Loucy (cell line): Measurements from ENCODE around the gene ORC4.
A peak's percentile ranks its signal among the peaks of the same experiment; 100 is the strongest.

ENCODE experiments used
- H2AFZ ChIP-seq: fragments of 200-600 bp; sonication (generic); 2 replicates; pipeline ENCODE4 v1.6.0; 2016; ENCODE audit warnings: antibody characterized with exemption, mild to moderate bottlenecking, low read length, moderate library complexity
- H3F3A ChIP-seq: fragments of 200-600 bp; 2 replicates; pipeline ENCODE4 v1.6.0; 2016; ENCODE audit warnings: antibody characterized with exemption, low read depth, mild to moderate bottlenecking
- H3K27me3 ChIP-seq: fragments of 200-600 bp; sonication (generic); 2 replicates; pipeline ENCODE4 v1.6.1; 2014; ENCODE audit warnings: low read length, mild to moderate bottlenecking; ENCODE audit not compliant: insufficient read depth, poor library complexity, severe bottlenecking
- H3K36me3 ChIP-seq: fragments of 200-600 bp; sonication (generic); 2 replicates; pipeline ENCODE4 v1.6.1; 2016; ENCODE audit warnings: low read length; ENCODE audit not compliant: insufficient read depth
- H3K4me1 ChIP-seq: fragments of 200-600 bp; sonication (generic); 2 replicates; pipeline ENCODE4 v1.5.1; 2014; ENCODE audit warnings: low read length, mild to moderate bottlenecking; ENCODE audit not compliant: insufficient read depth, poor library complexity, severe bottlenecking
- H3K4me2 ChIP-seq: fragments of 200-600 bp; sonication (generic); 2 replicates; pipeline ENCODE4 v1.6.0; 2014; ENCODE audit warnings: antibody characterized with exemption, low read length, low read depth, mild to moderate bottlenecking; ENCODE audit not compliant: poor library complexity, severe bottlenecking
- H3K4me3 ChIP-seq: fragments of 200-600 bp; sonication (generic); 2 replicates; pipeline ENCODE4 v1.5.1; 2014; ENCODE audit warnings: low read length, mild to moderate bottlenecking, mixed read lengths; ENCODE audit not compliant: poor library complexity, severe bottlenecking
- H3K79me2 ChIP-seq: fragments of 200-600 bp; sonication (generic); 2 replicates; pipeline ENCODE4 v1.6.1; 2014; ENCODE audit warnings: low read length; ENCODE audit not compliant: insufficient read depth
- H3K9ac ChIP-seq: fragments of 200-600 bp; sonication (generic); 2 replicates; pipeline ENCODE4 v1.6.0; 2014; ENCODE audit warnings: mild to moderate bottlenecking, low read depth, low read length, moderate library complexity; ENCODE audit not compliant: poor library complexity, severe bottlenecking
- H3K9me2 ChIP-seq: fragments of 200-600 bp; sonication (generic); replicated peaks from 2 replicates; pipeline ENCODE4 v1.6.1; 2016; ENCODE audit warnings: low read depth, low read length, mixed read lengths
- H3K9me3 ChIP-seq: fragments of 200-600 bp; sonication (generic); 2 replicates; pipeline ENCODE4 v1.6.1; 2014; ENCODE audit warnings: mild to moderate bottlenecking, antibody characterized with exemption, low read length, low read depth; ENCODE audit not compliant: insufficient read depth
- H4K20me1 ChIP-seq: fragments of 200-600 bp; sonication (generic); 2 replicates; pipeline ENCODE4 v1.6.0; 2014; ENCODE audit warnings: antibody characterized with exemption, low read length, mild to moderate bottlenecking; ENCODE audit not compliant: insufficient read depth, poor library complexity, severe bottlenecking
- CTCF ChIP-seq: fragments of 200-600 bp; sonication (generic); conservative IDR thresholded peaks from 2 replicates; pipeline ENCODE4 v1.5.1; 2014; ENCODE audit warnings: mild to moderate bottlenecking, antibody characterized with exemption, low read length
- EZH2phosphoT487 ChIP-seq: fragments of 200-600 bp; IDR thresholded peaks from 2 replicates; pipeline ENCODE4 v1.6.1; 2018; ENCODE audit warnings: antibody characterized with exemption, mild to moderate bottlenecking, moderate library complexity, borderline replicate concordance

The ORC4 gene

GRCh38 chr2:148020111-148021058 is at the start of gene ORC4:
TSS of gene ORC4 (minus strand) at chr2:148020737. CDS start at chr2:147975958, 44,779 bp downstream.
- Histone ChIP-seq H4K20me1 (peaks cover 60% of the 10 kb centered on the region), H2AFZ (peak within 1 kb of the TSS; percentile 78), H3K27me3 (no peaks in the 10 kb centered on the region), H3K79me2 (peaks cover 87% of the 10 kb centered on the region), H3F3A (peaks cover 5% of the 10 kb centered on the region; the same call in 1 of the 2 replicates), H3K36me3 (no peaks in the 10 kb centered on the region), H3K4me1 (peaks cover 61% of the 10 kb centered on the region), H3K9ac (peak within 1 kb of the TSS; percentile 90), H3K4me2 (peak within 1 kb of the TSS; percentile 95), H3K9me2 (no peaks in the 10 kb centered on the region), H3K4me3 (peak within 1 kb of the TSS; percentile 92), H3K9me3 (no peaks in the 10 kb centered on the region)
- peak; percentile 39 for TF ChIP-seq CTCF
- no peak for TF ChIP-seq EZH2phosphoT487

GRCh38 chr2:148067801-148068200 is 47.3 kb upstream of the ORC4 start:
- no peaks in the 10 kb centered on the region for H3K27me3 ChIP-seq
- H3K4me2 ChIP-seq = no peak overlapping the region
- no peaks in the 10 kb centered on the region for H3F3A ChIP-seq
- no peak overlapping the region for H2AFZ ChIP-seq
- no peaks in the 10 kb centered on the region for H3K9me3 ChIP-seq
- no peaks in the 10 kb centered on the region for H3K79me2 ChIP-seq
- H3K9me2 ChIP-seq = no peaks in the 10 kb centered on the region
- no peaks in the 10 kb centered on the region for H3K36me3 ChIP-seq
- TF ChIP-seq EZH2phosphoT487 (no peak), CTCF (no peak)
- no peak overlapping the region for H3K4me3 ChIP-seq
- no peak overlapping the region for H3K9ac ChIP-seq
- no peaks in the 10 kb centered on the region for H3K4me1 ChIP-seq
- H4K20me1 ChIP-seq = no peaks in the 10 kb centered on the region

GRCh38 chr2:148065936-148066335 is 45.4 kb upstream of the ORC4 start:
- Histone ChIP-seq H3K27me3 (no peaks in the 10 kb centered on the region), H3K4me3 (no peak overlapping the region), H2AFZ (no peak overlapping the region), H3K9ac (no peak overlapping the region), H3K4me1 (no peaks in the 10 kb centered on the region), H3F3A (no peaks in the 10 kb centered on the region), H3K36me3 (no peaks in the 10 kb centered on the region), H3K79me2 (no peaks in the 10 kb centered on the region), H3K9me2 (no peaks in the 10 kb centered on the region), H3K4me2 (no peak overlapping the region), H3K9me3 (no peaks in the 10 kb centered on the region), H4K20me1 (no peaks in the 10 kb centered on the region)
- TF ChIP-seq CTCF (no peak), EZH2phosphoT487 (no peak)
